ENCODE measurements around the gene SNRNP70.

SNRNP70 gene

DNA sequence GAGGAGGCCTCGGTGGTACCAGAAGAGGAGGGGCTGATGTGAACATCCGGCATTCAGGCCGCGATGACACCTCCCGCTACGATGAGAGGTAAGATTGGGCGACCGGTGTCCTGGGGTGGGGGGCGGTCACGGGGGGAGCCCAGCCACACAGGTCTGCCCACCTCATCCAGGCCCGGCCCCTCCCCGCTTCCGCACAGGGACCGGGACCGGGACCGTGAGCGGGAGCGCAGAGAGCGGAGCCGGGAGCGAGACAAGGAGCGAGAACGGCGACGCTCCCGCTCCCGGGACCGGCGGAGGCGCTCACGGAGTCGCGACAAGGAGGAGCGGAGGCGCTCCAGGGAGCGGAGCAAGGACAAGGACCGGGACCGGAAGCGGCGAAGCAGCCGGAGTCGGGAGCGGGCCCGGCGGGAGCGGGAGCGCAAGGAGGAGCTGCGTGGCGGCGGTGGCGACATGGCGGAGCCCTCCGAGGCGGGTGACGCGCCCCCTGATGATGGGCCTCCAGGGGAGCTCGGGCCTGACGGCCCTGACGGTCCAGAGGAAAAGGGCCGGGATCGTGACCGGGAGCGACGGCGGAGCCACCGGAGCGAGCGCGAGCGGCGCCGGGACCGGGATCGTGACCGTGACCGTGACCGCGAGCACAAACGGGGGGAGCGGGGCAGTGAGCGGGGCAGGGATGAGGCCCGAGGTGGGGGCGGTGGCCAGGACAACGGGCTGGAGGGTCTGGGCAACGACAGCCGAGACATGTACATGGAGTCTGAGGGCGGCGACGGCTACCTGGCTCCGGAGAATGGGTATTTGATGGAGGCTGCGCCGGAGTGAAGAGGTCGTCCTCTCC, 22.6 kb downstream of the SNRNP70 start:
- no peaks in the 10 kb centered on the region for H3K27me3 ChIP-seq (ENCODE audit: control insufficient read depth in 1 of 2, insufficient read depth in 2 of 2, low read length in 2 of 2)
- H3K27ac ChIP-seq (ENCODE audit: low read depth, low read length), result no peak overlapping the region
- no peak overlapping the region for H3K9ac ChIP-seq (ENCODE audit: low read length)
- no peaks in the 10 kb centered on the region for H3K9me3 ChIP-seq (ENCODE audit: low read length)
- no peak overlapping the region for H3K4me3 ChIP-seq (ENCODE audit: low read depth in 1 of 2, low read length in 2 of 2)
- H3K36me3 ChIP-seq (ENCODE audit: insufficient read depth, low read length), result peaks cover 38% of the 10 kb centered on the region
- H3K4me1 ChIP-seq (ENCODE audit: insufficient read depth, low read length), result no peaks in the 10 kb centered on the region

DNA sequence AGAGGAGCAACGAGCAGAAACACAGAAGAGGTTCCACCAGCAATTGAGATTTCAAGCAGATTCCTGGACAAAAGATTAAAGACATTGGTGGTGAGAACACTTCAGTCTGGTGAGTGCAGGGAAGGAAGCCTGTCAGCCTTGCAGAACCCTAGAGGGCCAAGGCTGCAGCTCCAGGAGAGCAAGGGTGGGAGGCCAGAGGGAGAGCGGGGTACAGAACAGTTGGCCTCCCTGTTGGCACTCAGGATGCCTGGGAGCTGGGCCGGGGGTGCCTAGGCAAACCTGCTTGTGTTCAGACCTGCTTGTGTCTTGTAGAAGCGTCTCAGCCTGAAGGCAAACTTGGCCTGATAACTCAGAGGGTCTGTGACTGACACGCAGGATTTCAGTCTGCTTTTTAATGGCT, 23.8 kb downstream of the SNRNP70 start:
- H3K4me1 ChIP-seq (ENCODE audit: insufficient read depth, low read length), result peaks cover 4% of the 10 kb centered on the region
- H3K27me3 ChIP-seq (ENCODE audit: control insufficient read depth in 1 of 2, insufficient read depth in 2 of 2, low read length in 2 of 2), result no peaks in the 10 kb centered on the region
- H3K4me3 ChIP-seq (ENCODE audit: low read depth in 1 of 2, low read length in 2 of 2), result no peak overlapping the region
- no peak overlapping the region for H3K27ac ChIP-seq (ENCODE audit: low read depth, low read length)
- no peaks in the 10 kb centered on the region for H3K9me3 ChIP-seq (ENCODE audit: low read length)
- H3K36me3 ChIP-seq (ENCODE audit: insufficient read depth, low read length), result peaks cover 29% of the 10 kb centered on the region
- H3K9ac ChIP-seq (ENCODE audit: low read length), result no peak overlapping the region

DNA sequence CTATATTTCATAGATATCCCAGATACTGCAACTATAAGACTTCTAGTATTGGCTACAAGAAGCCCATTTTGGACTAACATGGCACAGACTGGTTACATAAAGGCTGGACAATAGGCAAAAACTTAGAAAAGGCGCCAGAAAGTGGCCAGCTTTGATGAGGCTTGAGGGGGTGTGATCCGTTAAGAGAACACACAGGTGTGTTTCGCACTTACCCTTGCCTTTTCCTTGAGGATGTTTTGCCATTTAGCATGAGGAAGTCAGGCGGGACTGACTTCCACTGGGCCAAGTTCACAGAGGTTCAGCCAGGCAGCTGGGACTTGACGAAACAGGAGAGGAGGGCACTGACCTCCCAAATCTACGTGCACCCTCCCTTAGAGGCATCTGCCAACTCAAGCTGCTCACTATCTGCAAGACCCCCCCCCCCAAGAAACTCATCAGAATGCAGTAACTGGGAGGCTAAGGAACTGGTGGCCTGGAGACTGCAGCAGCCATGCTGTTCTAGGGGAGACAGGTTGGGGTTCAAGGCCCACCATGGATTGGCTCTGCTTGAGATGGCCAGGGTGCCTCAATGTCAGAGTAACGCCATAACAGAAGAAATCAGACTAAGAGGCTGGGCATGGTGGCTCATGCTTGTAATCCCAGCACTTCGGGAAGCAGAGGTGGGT, 24.4 kb downstream of the SNRNP70 start:
- Histone ChIP-seq H3K4me1 (ENCODE audit: insufficient read depth, low read length) (peaks cover 4% of the 10 kb centered on the region), H3K9ac (ENCODE audit: low read length) (no peak overlapping the region), H3K27me3 (ENCODE audit: control insufficient read depth in 1 of 2, insufficient read depth in 2 of 2, low read length in 2 of 2) (no peaks in the 10 kb centered on the region), H3K9me3 (ENCODE audit: low read length) (no peaks in the 10 kb centered on the region), H3K36me3 (ENCODE audit: insufficient read depth, low read length) (peaks cover 23% of the 10 kb centered on the region), H3K4me3 (ENCODE audit: low read depth in 1 of 2, low read length in 2 of 2) (no peak overlapping the region), H3K27ac (ENCODE audit: low read depth, low read length) (no peak overlapping the region)

DNA sequence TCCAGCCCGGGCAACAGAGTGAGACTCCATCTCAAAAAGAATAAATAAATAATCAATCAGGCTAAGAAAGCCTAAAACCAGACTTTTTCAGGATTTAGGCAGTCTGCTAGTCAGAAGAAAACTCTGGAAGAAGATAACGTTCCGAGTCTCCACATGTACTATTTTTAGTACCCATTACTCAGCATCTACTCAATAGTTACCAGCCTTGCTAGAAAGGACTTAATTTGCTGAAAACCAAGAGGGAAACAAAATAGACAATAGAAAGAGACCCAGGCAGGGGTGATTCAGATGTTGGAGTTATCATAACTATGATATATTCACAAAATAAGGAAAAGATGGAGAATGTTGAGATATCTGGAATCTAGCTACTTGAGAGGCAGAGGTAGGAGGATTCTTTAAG, 25.3 kb downstream of the SNRNP70 start:
- no peaks in the 10 kb centered on the region for H3K27me3 ChIP-seq (ENCODE audit: control insufficient read depth in 1 of 2, insufficient read depth in 2 of 2, low read length in 2 of 2)
- H3K27ac ChIP-seq (ENCODE audit: low read depth, low read length), result no peak overlapping the region
- H3K9ac ChIP-seq (ENCODE audit: low read length), result no peak overlapping the region
- peaks cover 16% of the 10 kb centered on the region for H3K36me3 ChIP-seq (ENCODE audit: insufficient read depth, low read length)
- H3K4me3 ChIP-seq (ENCODE audit: low read depth in 1 of 2, low read length in 2 of 2), result no peak overlapping the region
- H3K4me1 ChIP-seq (ENCODE audit: insufficient read depth, low read length), result peaks cover 4% of the 10 kb centered on the region
- no peaks in the 10 kb centered on the region for H3K9me3 ChIP-seq (ENCODE audit: low read length)

DNA sequence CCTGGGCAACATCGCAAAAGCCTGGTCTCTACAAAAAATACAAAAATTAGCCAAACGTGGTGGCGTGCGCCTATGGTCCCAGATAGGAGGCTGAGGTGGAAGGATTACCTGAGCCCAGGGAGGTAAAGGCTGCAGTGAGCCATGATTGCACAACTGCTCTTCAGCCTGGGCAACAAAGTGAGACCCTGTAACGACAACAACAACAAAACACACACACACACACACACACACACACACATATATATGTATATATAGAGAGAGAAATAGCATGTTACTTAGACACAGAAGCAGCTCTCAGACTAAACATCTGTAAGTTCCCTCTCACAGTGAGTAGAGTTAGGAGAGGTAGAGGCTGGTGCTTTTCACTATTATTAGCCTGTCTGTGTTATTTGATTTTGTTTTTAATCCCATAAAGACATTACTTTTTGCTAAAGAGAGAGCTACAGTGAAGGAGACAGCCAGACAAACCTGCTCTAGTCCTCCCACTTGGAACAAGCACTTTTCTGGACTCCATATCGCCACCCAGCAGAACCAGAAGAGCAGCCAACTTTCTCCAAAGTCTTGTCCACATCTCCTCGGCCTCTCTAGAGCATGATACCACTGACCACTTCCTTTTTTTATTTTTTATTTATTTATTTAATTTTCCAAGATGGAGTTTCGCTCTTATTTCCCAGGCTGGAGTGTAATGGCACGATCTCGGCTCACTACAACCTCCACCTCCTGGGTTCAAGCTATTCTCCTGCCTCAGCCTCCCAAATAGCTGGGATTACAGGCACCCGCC, 26.2 kb downstream of the SNRNP70 start:
- no peak overlapping the region for H3K4me3 ChIP-seq (ENCODE audit: low read depth in 1 of 2, low read length in 2 of 2)
- H3K27me3 ChIP-seq (ENCODE audit: control insufficient read depth in 1 of 2, insufficient read depth in 2 of 2, low read length in 2 of 2), result no peaks in the 10 kb centered on the region
- no peaks in the 10 kb centered on the region for H3K9me3 ChIP-seq (ENCODE audit: low read length)
- H3K27ac ChIP-seq (ENCODE audit: low read depth, low read length), result no peak overlapping the region
- H3K4me1 ChIP-seq (ENCODE audit: insufficient read depth, low read length), result peaks cover 4% of the 10 kb centered on the region
- no peak overlapping the region for H3K9ac ChIP-seq (ENCODE audit: low read length)
- H3K36me3 ChIP-seq (ENCODE audit: insufficient read depth, low read length), result peaks cover 7% of the 10 kb centered on the region

DNA sequence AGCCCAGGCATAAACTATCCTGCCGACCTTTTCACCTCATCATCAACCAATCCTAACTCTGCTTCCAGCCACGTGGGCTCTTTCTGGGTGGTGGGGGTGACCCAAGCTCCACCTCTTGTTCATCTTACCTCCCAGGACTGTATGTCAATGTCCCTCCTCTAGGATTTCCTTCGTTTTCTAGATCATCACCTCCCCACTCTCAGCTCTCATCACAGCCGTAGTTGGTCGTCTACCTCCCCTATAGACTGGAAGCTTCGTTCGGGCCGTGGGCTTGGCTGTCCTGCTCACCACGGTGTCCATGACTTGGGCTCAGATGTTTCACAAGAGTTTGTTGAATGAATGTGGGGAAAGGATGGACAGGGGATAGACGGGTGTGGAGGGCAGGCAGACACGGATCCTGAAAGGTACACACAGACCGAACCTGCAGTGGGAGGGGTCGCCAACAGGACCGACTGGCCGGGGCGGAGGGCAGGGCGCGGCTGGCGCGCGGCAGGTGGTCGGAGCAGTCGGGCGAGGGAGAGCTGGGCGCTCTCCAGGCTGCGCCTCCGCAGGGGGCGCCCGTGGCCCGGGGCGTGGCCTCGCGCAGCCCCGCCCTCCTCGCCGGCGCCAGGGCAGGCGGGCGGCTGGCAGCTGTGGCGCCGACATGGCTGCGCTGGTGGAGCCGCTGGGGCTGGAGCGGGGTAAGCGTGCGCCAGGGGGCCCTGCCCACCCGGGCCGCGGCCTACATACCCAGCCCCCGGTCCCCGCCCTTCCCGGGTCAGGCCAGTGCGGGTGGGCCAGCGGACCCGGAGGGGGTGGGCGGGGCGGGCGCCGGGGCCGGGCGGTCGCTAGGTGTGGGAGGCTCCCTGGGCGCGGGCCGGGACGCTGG, 28.7 kb downstream of the SNRNP70 start, which contains the start of gene LIN7B:
TSS of gene LIN7B (plus strand) at position 609 of the 868 bp plus-strand sequence. CDS start at position 644, 35 bp downstream.
- H3K9ac ChIP-seq (ENCODE audit: low read length), result no peak within 1 kb of the TSS
- H3K4me3 ChIP-seq (ENCODE audit: low read depth in 1 of 2, low read length in 2 of 2), result peak within 1 kb of the TSS; percentile 36 to 87
- no peaks in the 10 kb centered on the region for H3K27me3 ChIP-seq (ENCODE audit: control insufficient read depth in 1 of 2, insufficient read depth in 2 of 2, low read length in 2 of 2)
- H3K36me3 ChIP-seq (ENCODE audit: insufficient read depth, low read length), result no peaks in the 10 kb centered on the region
- H3K27ac ChIP-seq (ENCODE audit: low read depth, low read length), result peak within 1 kb of the TSS; percentile 91
- H3K9me3 ChIP-seq (ENCODE audit: low read length), result no peaks in the 10 kb centered on the region
- peaks cover 11% of the 10 kb centered on the region for H3K4me1 ChIP-seq (ENCODE audit: insufficient read depth, low read length)

DNA sequence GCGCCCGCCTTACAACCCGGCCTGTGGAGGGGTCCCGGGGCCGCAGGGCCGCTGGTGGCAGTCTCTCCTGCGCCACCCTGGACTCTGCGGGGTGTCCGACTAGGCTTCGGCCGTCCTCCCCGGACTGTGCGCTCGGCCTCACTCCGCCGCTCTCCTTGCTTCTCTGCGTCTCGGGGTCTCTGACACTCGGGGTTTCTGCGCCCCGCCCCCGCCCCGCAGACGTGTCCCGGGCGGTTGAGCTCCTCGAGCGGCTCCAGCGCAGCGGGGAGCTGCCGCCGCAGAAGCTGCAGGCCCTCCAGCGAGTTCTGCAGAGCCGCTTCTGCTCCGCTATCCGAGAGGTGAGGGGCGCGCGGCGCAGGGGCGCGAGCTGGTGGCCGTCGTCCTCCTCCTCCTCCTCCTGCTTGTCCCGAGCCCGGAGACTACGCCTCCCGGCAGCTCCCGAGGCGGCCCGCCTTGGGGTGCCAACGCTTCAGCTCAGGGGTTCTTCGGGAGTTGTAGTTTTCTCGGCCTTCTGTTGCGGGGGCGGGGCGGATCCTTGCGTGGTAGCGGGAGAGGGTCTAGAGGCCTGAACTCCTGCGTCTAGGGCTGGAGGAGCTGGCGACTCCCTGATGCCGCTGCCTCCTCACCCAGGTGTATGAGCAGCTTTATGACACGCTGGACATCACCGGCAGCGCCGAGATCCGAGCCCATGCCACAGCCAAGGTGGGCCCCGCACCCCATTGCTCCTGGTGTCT, 29.5 kb downstream of the SNRNP70 start:
- no peaks in the 10 kb centered on the region for H3K36me3 ChIP-seq (ENCODE audit: insufficient read depth, low read length)
- no peaks in the 10 kb centered on the region for H3K27me3 ChIP-seq (ENCODE audit: control insufficient read depth in 1 of 2, insufficient read depth in 2 of 2, low read length in 2 of 2)
- peak overlapping the region; percentile 91 for H3K27ac ChIP-seq (ENCODE audit: low read depth, low read length)
- H3K9me3 ChIP-seq (ENCODE audit: low read length), result no peaks in the 10 kb centered on the region
- no peak overlapping the region for H3K9ac ChIP-seq (ENCODE audit: low read length)
- peaks cover 11% of the 10 kb centered on the region for H3K4me1 ChIP-seq (ENCODE audit: insufficient read depth, low read length)
- H3K4me3 ChIP-seq (ENCODE audit: low read depth in 1 of 2, low read length in 2 of 2), result peak overlapping the region; percentile 36 to 87

DNA sequence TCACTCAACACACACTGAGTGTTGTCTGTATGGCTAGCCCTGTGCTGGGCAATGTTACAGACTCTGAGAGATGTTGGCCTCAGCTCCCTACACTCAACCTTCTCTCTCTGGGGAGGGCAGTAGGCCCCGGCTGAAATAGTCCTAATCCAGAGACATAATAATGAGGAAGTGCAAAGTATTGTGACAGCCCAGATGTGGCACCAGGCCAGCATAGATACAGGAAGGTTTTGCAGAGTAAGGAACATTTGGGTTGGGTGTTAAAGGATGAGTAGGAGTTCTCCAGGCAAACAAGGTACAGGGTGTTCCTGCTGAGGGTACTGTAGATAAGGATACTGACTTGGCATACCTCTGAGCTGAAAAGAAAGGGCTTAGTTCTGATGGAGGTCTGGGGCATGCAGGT, 31.3 kb downstream of the SNRNP70 start:
- H3K9ac ChIP-seq (ENCODE audit: low read length), result no peak overlapping the region
- H3K27me3 ChIP-seq (ENCODE audit: control insufficient read depth in 1 of 2, insufficient read depth in 2 of 2, low read length in 2 of 2), result peaks cover 0 to 7% of the 10 kb centered on the region in 2 donors
- no peaks in the 10 kb centered on the region for H3K9me3 ChIP-seq (ENCODE audit: low read length)
- peaks cover 11% of the 10 kb centered on the region for H3K4me1 ChIP-seq (ENCODE audit: insufficient read depth, low read length)
- no peak overlapping the region for H3K4me3 ChIP-seq (ENCODE audit: low read depth in 1 of 2, low read length in 2 of 2)
- H3K36me3 ChIP-seq (ENCODE audit: insufficient read depth, low read length), result no peaks in the 10 kb centered on the region
- no peak overlapping the region for H3K27ac ChIP-seq (ENCODE audit: low read depth, low read length)

DNA sequence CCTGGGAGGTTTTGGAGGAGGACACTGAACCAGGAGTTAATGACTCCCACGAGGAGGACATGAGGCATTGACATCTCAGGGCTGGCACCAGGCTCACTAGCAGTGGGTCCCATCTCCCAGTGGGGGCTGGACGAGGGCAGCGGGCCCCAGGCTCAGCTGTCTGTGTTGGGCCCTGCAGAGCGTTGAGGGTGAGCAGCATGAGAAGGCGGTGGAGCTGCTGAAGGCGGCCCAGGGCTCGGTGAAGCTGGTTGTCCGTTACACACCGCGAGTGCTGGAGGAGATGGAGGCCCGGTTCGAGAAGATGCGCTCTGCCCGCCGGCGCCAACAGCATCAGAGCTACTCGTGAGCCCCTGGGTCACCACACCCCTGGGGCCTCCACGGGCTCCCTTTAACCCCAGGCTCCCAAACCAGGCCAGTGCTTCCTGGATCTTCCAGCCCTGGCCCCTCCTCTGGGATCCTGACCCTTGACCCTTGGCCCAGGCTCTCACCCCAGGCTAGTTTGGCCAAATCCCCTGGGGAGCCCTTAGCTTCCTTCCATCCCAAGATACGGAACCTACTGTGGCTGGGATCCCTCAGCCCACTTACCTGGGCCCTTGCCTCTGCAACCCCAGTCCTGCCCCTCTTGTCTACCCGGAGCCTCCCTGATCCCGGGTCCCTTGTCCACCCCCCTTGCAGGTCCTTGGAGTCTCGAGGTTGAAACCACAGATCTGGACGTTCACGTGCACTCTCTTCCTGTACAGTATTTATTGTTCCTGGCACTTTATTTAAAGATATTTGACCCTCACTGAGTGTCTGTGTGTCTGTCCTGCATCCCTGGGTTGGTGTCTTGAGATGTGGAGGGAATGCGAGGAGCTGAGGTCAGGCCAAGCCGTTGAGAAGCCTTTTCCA, 32.7 kb downstream of the SNRNP70 start:
- peaks cover 11% of the 10 kb centered on the region for H3K4me1 ChIP-seq (ENCODE audit: insufficient read depth, low read length)

More for the DNA sequence above, 32.7 kb downstream of the SNRNP70 start:
- H3K9me3 ChIP-seq (ENCODE audit: low read length), result no peaks in the 10 kb centered on the region
- peak overlapping the region; percentile 49 for H3K9ac ChIP-seq (ENCODE audit: low read length)
- H3K4me3 ChIP-seq (ENCODE audit: low read depth in 1 of 2, low read length in 2 of 2), result peak overlapping the region; percentile 58 to 83
- peaks cover 0 to 7% of the 10 kb centered on the region in 2 donors for H3K27me3 ChIP-seq (ENCODE audit: control insufficient read depth in 1 of 2, insufficient read depth in 2 of 2, low read length in 2 of 2)
- H3K27ac ChIP-seq (ENCODE audit: low read depth, low read length), result peak overlapping the region; percentile 76
- no peaks in the 10 kb centered on the region for H3K36me3 ChIP-seq (ENCODE audit: insufficient read depth, low read length)
